MCF 10A (cell line): ENCODE measurements around the gene EFEMP2. TPM values are rescaled to one million over a fixed set of nuclear protein-coding genes. Genes with fewer than 3 reads are reported as not detected.

Source experiments
- BruUV-seq: library from RNA; stranded (reverse); fragments of 400-500 nt; replicated peaks from 2 replicates; lab custom pipeline; 2021; lab: Mats Ljungman, UMichigan
- CTCF ChIA-PET: fragments of 300-600 bp; sonication (Branson Sonifier 250); formaldehyde crosslinking; extraction: SDS; loops from one replicate; lab custom pipeline; 2021; ENCODE audit warnings: antibody characterized with exemption, inconsistent platforms; lab: Yijun Ruan, JAX
- POLR2A ChIA-PET: fragments of 300-600, 350-650 bp; sonication (Branson Sonifier 250); formaldehyde crosslinking; extraction: SDS; loops from one replicate; lab custom pipeline; 2020; ENCODE audit warnings: antibody characterized with exemption, inconsistent platforms; lab: Yijun Ruan, JAX
- DNase-seq: peaks from one replicate; pipeline ENCODE4 v3.0.0-alpha.2; 2018; ENCODE audit not compliant: unreplicated experiment
- H3K27ac Mint-ChIP-seq: one replicate; pipeline ENCODE4 v1.8.0; 2022; ENCODE audit warnings: mild to moderate bottlenecking, low read depth, mixed read lengths; ENCODE audit not compliant: unreplicated experiment
- H3K27me3 Mint-ChIP-seq: one replicate; pipeline ENCODE4 v1.8.0; 2022; ENCODE audit warnings: mixed read lengths; ENCODE audit not compliant: insufficient read depth, unreplicated experiment
- H3K36me3 Mint-ChIP-seq: one replicate; pipeline ENCODE4 v1.8.0; 2022; ENCODE audit warnings: mild to moderate bottlenecking, moderate library complexity, mixed read lengths; ENCODE audit not compliant: insufficient read depth, unreplicated experiment
- H3K4me1 Mint-ChIP-seq: one replicate; pipeline ENCODE4 v1.8.0; 2022; ENCODE audit warnings: mixed read lengths; ENCODE audit not compliant: insufficient read depth, unreplicated experiment
- H3K4me3 Mint-ChIP-seq: one replicate; pipeline ENCODE4 v1.8.0; 2022; ENCODE audit warnings: mild to moderate bottlenecking, moderate library complexity, mixed read lengths; ENCODE audit not compliant: unreplicated experiment
- H3K9me3 Mint-ChIP-seq: one replicate; pipeline ENCODE4 v1.8.0; 2022; ENCODE audit warnings: mixed read lengths; ENCODE audit not compliant: unreplicated experiment
- intact Hi-C: fragments of 100-400 bp; cut with micrococcal nuclease; formaldehyde crosslinking; loops from 2 replicates; pipeline ENCODE4 v1.14.1; 2022
- total RNA-seq: library from RNA; stranded (reverse); gene quantifications from 2 replicates; pipeline ENCODE4 v1.2.3, GENCODE V29; 2022
- TF ChIP-seq, protein P1 (sequence below): fragments of 200-600 bp; IDR thresholded peaks from one replicate; pipeline ENCODE4 v1.8.0; 2022; ENCODE audit warnings: antibody characterized with exemption, mild to moderate bottlenecking; ENCODE audit not compliant: unreplicated experiment

The EFEMP2 gene
- total RNA-seq, 1 experiment from 2014 or later: 2.4 TPM

DNA sequence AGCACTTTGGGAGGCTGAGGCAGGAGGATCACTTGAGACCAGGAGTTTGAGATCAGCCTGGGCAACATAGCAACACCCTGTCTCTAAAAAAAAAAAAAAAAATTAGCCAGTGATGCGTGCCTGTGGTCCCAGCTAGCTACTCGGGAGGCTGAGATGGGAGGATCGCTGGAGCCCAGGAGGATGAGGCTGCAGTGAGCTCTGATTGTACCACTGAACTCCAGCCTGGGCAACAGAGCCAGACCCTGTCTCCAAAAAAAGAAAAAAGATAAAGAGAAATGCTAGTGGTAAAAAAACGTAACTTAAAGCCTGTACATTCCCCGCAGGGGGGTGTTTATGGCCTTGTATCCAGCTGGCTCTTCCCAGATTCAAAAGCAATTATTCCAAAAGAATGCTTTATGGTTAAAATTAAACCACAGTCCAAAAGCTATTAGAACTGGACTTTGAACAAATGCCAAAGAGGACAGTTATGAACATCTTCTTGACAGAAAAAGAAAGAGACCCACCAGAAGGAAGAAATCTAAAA lies 55.2 kb downstream of the EFEMP2 start:
- BruUV-seq: TSS peak; percentile 73
- Mint-ChIP-seq H3K4me1 (peaks cover 4% of the 10 kb centered on the region), H3K9me3 (no peaks in the 10 kb centered on the region), H3K4me3 (peak overlapping the region; percentile 80), H3K36me3 (no peaks in the 10 kb centered on the region), H3K27ac (peak overlapping the region; percentile 78), H3K27me3 (no peaks in the 10 kb centered on the region)
- TF ChIP-seq, protein P1, sequence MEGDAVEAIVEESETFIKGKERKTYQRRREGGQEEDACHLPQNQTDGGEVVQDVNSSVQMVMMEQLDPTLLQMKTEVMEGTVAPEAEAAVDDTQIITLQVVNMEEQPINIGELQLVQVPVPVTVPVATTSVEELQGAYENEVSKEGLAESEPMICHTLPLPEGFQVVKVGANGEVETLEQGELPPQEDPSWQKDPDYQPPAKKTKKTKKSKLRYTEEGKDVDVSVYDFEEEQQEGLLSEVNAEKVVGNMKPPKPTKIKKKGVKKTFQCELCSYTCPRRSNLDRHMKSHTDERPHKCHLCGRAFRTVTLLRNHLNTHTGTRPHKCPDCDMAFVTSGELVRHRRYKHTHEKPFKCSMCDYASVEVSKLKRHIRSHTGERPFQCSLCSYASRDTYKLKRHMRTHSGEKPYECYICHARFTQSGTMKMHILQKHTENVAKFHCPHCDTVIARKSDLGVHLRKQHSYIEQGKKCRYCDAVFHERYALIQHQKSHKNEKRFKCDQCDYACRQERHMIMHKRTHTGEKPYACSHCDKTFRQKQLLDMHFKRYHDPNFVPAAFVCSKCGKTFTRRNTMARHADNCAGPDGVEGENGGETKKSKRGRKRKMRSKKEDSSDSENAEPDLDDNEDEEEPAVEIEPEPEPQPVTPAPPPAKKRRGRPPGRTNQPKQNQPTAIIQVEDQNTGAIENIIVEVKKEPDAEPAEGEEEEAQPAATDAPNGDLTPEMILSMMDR: no peak
- DNase-seq: no peak
- intact Hi-C loops: no loop called here
- POLR2A ChIA-PET: interaction anchor here (0.6 to 4.3 kb wide), 20 partner anchors 13 to 258 kb away, joined by 3 to 42 read pairs (median 4); partner anchors contain the start of genes AP5B1, EHBP1L1, KAT5 and PCNX3
- CTCF ChIA-PET: interaction anchor here (0.6 to 5.4 kb wide), 21 partner anchors 10 to 364 kb away, joined by 3 to 98 read pairs (median 5); partner anchors contain the start of genes AP5B1, KAT5 and RNASEH2C

DNA sequence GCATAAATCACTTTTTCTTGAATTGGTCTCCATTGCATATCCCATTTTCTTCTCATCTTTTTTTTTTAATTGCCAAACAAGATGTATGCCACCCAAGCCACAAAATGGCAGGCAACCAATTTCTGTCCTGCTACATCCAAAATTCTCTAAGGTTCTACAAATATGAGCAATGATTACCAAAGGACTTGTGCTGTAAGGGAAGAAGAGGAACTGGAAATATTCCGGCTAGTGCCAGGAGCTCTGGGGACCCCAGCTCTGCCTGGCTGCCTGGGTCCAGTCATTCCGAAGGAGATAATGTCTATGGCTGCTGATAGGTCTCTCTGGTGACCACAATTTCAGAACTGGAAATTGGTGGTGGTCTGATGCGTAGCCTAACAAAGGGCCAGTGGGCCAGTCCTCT lies 55.9 kb downstream of the EFEMP2 start:
- Mint-ChIP-seq H3K4me1 (peaks cover 4% of the 10 kb centered on the region), H3K27ac (peak overlapping the region; percentile 78), H3K9me3 (no peaks in the 10 kb centered on the region), H3K27me3 (no peaks in the 10 kb centered on the region), H3K36me3 (no peaks in the 10 kb centered on the region), H3K4me3 (peak overlapping the region; percentile 80)
- no peak for DNase-seq
- intact Hi-C loops: no loop called here
- CTCF ChIA-PET: interaction anchor here (0.6 to 5.4 kb wide), 13 partner anchors 9 to 404 kb away, joined by 3 to 98 read pairs (median 9); partner anchors contain the start of genes AP5B1, KAT5 and RNASEH2C
- BruUV-seq: no TSS peak
- TF ChIP-seq, protein P1: no peak
- POLR2A ChIA-PET: interaction anchor here (1.3 to 4.3 kb wide), 9 partner anchors 12 to 241 kb away, joined by 3 to 42 read pairs (median 11); partner anchors contain the start of genes AP5B1, EHBP1L1, KAT5 and PCNX3

Other genes with a start within 250 kb of the EFEMP2 start
- 4.9 TPM in 2 replicates for gene SIPA1, start 234.7 kb downstream of the EFEMP2 start, total RNA-seq
- gene RELA, start 209.9 kb downstream of the EFEMP2 start, total RNA-seq: 82.1 and 83.0 TPM in 2 replicates
- 37.6 and 48.1 TPM in 2 replicates for gene KAT5, start 160.5 kb downstream of the EFEMP2 start, total RNA-seq
- 27.4 and 35.7 TPM in 2 replicates for gene RNASEH2C, start 152.0 kb downstream of the EFEMP2 start, total RNA-seq
- 12.9 and 14.4 TPM in 2 replicates for gene AP5B1, start 91.8 kb downstream of the EFEMP2 start, total RNA-seq
- gene OVOL1, start 85.7 kb downstream of the EFEMP2 start, total RNA-seq: not detected in 2 replicates
- not detected in 2 replicates for gene SNX32, start 38.8 kb downstream of the EFEMP2 start, total RNA-seq
- 589 and 611 TPM in 2 replicates for gene CFL1, start 14.6 kb downstream of the EFEMP2 start, total RNA-seq
- 59.0 and 77.6 TPM in 2 replicates for gene MUS81, start 12.4 kb downstream of the EFEMP2 start, total RNA-seq
- not detected in 2 replicates for gene CTSW, start 7.0 kb upstream of the EFEMP2 start, total RNA-seq
- 79.8 and 80.8 TPM in 2 replicates for gene FIBP, start 15.7 kb upstream of the EFEMP2 start, total RNA-seq
- gene CCDC85B, start 17.9 kb upstream of the EFEMP2 start, total RNA-seq: 16.4 and 20.8 TPM in 2 replicates
- gene FOSL1, start 27.6 kb upstream of the EFEMP2 start, total RNA-seq: 95.3 and 124 TPM in 2 replicates
- gene C11orf68, start 46.3 kb upstream of the EFEMP2 start, total RNA-seq: 48.0 and 49.4 TPM in 2 replicates
- 162 and 167 TPM in 2 replicates for gene DRAP1, start 46.6 kb upstream of the EFEMP2 start, total RNA-seq
- not detected in 2 replicates for gene TSGA10IP, start 72.7 kb upstream of the EFEMP2 start, total RNA-seq
- 61.7 and 67.4 TPM in 2 replicates for gene SART1, start 88.9 kb upstream of the EFEMP2 start, total RNA-seq
- gene EIF1AD, start 129.4 kb upstream of the EFEMP2 start, total RNA-seq: 21.7 and 33.5 TPM in 2 replicates
- 154 and 198 TPM in 2 replicates for gene BANF1, start 129.7 kb upstream of the EFEMP2 start, total RNA-seq
- gene CST6, start 139.2 kb upstream of the EFEMP2 start, total RNA-seq: not detected in 2 replicates
- gene CATSPER1, start 153.7 kb upstream of the EFEMP2 start, total RNA-seq: 0.61 and 0.79 TPM in 2 replicates
- not detected in 2 replicates for gene GAL3ST3, start 176.4 kb upstream of the EFEMP2 start, total RNA-seq
- gene SF3B2, start 179.6 kb upstream of the EFEMP2 start, total RNA-seq: 241 and 317 TPM in 2 replicates
- gene PACS1, start 197.5 kb upstream of the EFEMP2 start, total RNA-seq: 32.2 and 33.5 TPM in 2 replicates